UCSD-AML1 (cell line): ENCODE data around the gene CITED2.
A peak's percentile ranks its signal among the peaks of the same experiment; 100 is the strongest.

Experiments used
- DNase-seq: peaks from one replicate; lab custom pipeline; 2025; ENCODE audit not compliant: unreplicated experiment; lab: John Stamatoyannopoulos, UW

The CITED2 gene

GRCh38 chr6:139386404-139386803 lies 12.0 kb upstream of the CITED2 start:
- no peak for DNase-seq

- no peak for DNase-seq
Measured at GRCh38 chr6:139381216-139381865, 6.9 kb upstream of the CITED2 start.

GRCh38 chr6:139380611-139381010 lies 6.2 kb upstream of the CITED2 start:
- no peak for DNase-seq

- DNase-seq: no peak
Measured at GRCh38 chr6:139380168-139380567, 5.7 kb upstream of the CITED2 start.

GRCh38 chr6:139378882-139379341 lies 4.5 kb upstream of the CITED2 start:
- no peak for DNase-seq

- no peak for DNase-seq
Measured at GRCh38 chr6:139378226-139378625, 3.8 kb upstream of the CITED2 start.

- DNase-seq: no peak
Measured at GRCh38 chr6:139376604-139377218, 2.3 kb upstream of the CITED2 start.

- peak; percentile 79 for DNase-seq
Measured at GRCh38 chr6:139376017-139376330, 1.5 kb upstream of the CITED2 start.

- DNase-seq: peak; percentile 93
Measured at GRCh38 chr6:139375226-139376016, 973 bp upstream of the CITED2 start.

- no peak for DNase-seq
Measured at GRCh38 chr6:139373928-139374356, 506 bp downstream of the CITED2 start.

- peak; percentile 65 for DNase-seq
Measured at GRCh38 chr6:139373154-139373927, 1.1 kb downstream of the CITED2 start.

- no peak for DNase-seq
Measured at GRCh38 chr6:139372326-139373153, 1.9 kb downstream of the CITED2 start.

- DNase-seq: no peak
Measured at GRCh38 chr6:139371421-139372203, 2.8 kb downstream of the CITED2 start.

- no peak for DNase-seq
Measured at GRCh38 chr6:139370999-139371345, 3.5 kb downstream of the CITED2 start.

- peak; percentile 20 for DNase-seq
Measured at GRCh38 chr6:139370283-139370998, 4.0 kb downstream of the CITED2 start.

- no peak for DNase-seq
Measured at GRCh38 chr6:139369568-139370282, 4.7 kb downstream of the CITED2 start.

GRCh38 chr6:139369068-139369467 lies 5.4 kb downstream of the CITED2 start:
- no peak for DNase-seq

- DNase-seq: no peak
Measured at GRCh38 chr6:139368661-139369060, 5.8 kb downstream of the CITED2 start.
